Measurements from ENCODE around the gene PLXNB3.

DNA sequence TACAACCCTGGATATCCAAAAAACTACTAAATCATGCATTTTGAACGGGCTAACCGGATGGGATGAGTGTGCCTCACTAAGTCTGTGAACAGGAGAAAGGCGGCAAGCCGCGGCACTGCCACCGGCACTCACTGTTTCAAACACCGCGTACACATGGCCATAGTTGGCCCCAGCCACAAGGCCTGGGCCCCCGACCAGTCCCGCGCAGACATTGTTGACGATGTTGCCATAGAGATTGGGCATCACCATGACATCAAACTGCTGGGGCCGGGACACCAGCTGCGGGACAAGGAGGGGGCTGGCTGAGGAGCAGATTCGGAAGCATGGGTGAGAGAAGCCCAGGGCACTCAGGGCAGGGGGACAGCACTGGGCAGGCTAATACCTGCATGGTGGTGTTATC is 22.6 kb downstream of the PLXNB3 start:
- TF ChIP-seq CTCF (IDR thresholded peaks at IDR 0.05; ENCODE audit: insufficient read depth, low read length, poor library complexity, severe bottlenecking): no peak
- TF ChIP-seq EZH2phosphoT487 (conservative IDR thresholded peaks at IDR 0.05; ENCODE audit: low read length): no peak
